Uterus (tissue), 4 donors: ENCODE results near the gene UBN1. TPM values are rescaled to one million over a fixed set of nuclear protein-coding genes. Genes with fewer than 3 reads are reported as not detected.

Experiments used
- DNase-seq, 2 donors: peaks; one replicate each; pipeline ENCODE4 v3.0.0-alpha.2; 2019 to 2020
- H3K27ac ChIP-seq, 2 donors: fragments of 200-600 bp; sonication (generic); 1 replicate in 1 of 2; 2 replicates in 1 of 2; pipeline ENCODE4 v1.5.1; 2016 to 2018
- H3K27me3 ChIP-seq, 2 donors: fragments of 200-600 bp; sonication (generic); one replicate each; pipeline ENCODE4 v1.5.1; 2018 to 2019; ENCODE audit warnings: control low read depth in 1 of 2
- H3K36me3 ChIP-seq, 2 donors: fragments of 200-600 bp; sonication (generic); one replicate each; pipeline ENCODE4 v1.5.1; 2019; ENCODE audit warnings: control low read depth in 1 of 2
- H3K4me1 ChIP-seq, 2 donors: fragments of 200-600 bp; sonication (generic); one replicate each; pipeline ENCODE4 v1.5.1; 2018 to 2019; ENCODE audit warnings: control low read depth in 1 of 2
- H3K4me3 ChIP-seq, 2 donors: fragments of 200-600 bp; sonication (generic); 1 replicate in 1 of 2; 2 replicates in 1 of 2; pipeline ENCODE4 v1.5.1; 2018 to 2019; ENCODE audit warnings: mild to moderate bottlenecking in 1 of 2
- H3K9me3 ChIP-seq, 2 donors: fragments of 200-600 bp; sonication (generic); one replicate each; pipeline ENCODE4 v1.5.1; 2019; ENCODE audit warnings: control low read depth in 1 of 2
- CTCF ChIP-seq, 4 experiments: fragments of 200-600 bp in 2 of 4; fragments of 450-650 bp in 2 of 4; sonication (generic) in 2 of 4; IDR thresholded peaks; one replicate each; pipeline ENCODE4 v1.5.1; 2016 to 2019; ENCODE audit warnings: antibody characterized with exemption in 4 of 4, mild to moderate bottlenecking in 2 of 4, moderate library complexity in 1 of 4
- POLR2A ChIP-seq, 2 donors: fragments of 450-650 bp; IDR thresholded peaks; one replicate each; pipeline ENCODE4 v1.6.1; 2016; ENCODE audit warnings: antibody characterized with exemption in 2 of 2, mild to moderate bottlenecking in 1 of 2, moderate library complexity in 1 of 2
- intact Hi-C: fragments of 100-400 bp; cut with DNase I; formaldehyde crosslinking; loops from one replicate; pipeline ENCODE4 v1.15.1; 2023; ENCODE audit warnings: low total_unique reads
- total RNA-seq, 4 donors: library from RNA; depleted of rRNA in 3 of 4; stranded (reverse); fragments of >200 nt in 3 of 4; gene quantifications; one replicate each; pipeline versions ENCODE4 v1.1.0 to v1.2.4, GENCODE V29; 2014 to 2023
- donor health status: DM: yes; HTN: yes; CAD: no.

The UBN1 gene
- total RNA-seq, 4 donors from 2014 or later: 4.9 to 56.2 (median 33.4) TPM

DNA sequence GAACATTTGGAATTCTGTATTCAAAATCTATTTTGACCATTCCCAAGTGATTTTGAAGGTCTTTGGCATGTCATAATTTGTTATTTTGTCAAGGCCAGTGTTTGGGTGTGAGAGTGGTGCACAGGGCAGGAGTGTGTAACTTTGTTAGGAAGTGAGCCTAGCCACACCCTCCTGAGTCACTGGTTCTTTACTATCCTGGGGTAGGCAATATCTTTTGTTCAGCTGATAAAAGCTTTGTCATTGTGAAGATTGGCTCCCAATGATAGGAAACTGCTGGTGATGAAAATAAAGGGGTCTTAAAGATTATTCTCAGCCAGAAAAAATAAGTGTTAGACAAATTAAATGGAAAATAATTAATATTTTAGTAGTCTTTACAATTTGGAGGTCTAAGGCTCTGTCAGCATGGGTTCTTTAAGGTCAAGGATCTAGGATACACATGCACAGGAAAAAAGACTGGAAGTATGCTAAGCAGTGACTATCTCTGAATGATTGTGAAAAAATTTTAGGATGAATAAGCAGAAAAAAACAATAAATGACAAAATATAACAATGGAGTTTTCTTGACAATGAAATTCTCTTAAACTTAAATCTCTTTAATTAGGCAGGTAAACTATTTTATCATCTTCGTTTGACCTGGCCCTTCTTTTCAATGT, 5.1 kb downstream of the UBN1 start:
- H3K4me1 ChIP-seq: peaks cover 0 to 9% of the 10 kb centered on the region in 2 donors
- no peak overlapping the region for H3K27ac ChIP-seq
- no peaks in the 10 kb centered on the region for H3K36me3 ChIP-seq
- intact Hi-C loops: loop anchor here (10.0 kb wide), 1 partner anchor 102 kb away; the partner anchor contains the start of gene SEC14L5
- TF ChIP-seq POLR2A (IDR thresholded peaks at IDR 0.05) (no peak), CTCF (IDR thresholded peaks at IDR 0.05) (no peak)
- no peaks in the 10 kb centered on the region for H3K9me3 ChIP-seq
- H3K4me3 ChIP-seq: no peak overlapping the region
- no peaks in the 10 kb centered on the region for H3K27me3 ChIP-seq
- no peak for DNase-seq

DNA sequence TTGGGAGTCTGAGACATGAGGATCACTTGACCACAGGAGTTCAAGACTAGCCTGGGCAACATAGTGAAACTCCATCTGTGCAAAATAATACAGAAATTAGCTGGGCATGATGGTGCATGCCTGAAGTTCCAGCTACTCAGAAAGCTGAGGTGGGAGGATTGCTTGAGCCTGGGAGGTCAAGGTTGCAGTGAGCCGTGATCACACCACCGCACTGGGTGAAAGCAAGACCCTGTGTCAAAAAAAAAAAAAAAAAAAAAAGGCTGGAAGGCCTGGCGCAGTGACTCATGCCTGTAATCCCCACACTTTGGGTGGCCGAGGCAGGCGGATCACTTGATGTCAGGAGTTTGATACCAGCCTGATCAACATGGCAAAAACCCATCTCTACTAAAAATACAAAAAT, 8.1 kb downstream of the UBN1 start:
- TF ChIP-seq CTCF (IDR thresholded peaks at IDR 0.05) (no peak), POLR2A (IDR thresholded peaks at IDR 0.05) (no peak)
- H3K27me3 ChIP-seq: no peaks in the 10 kb centered on the region
- DNase-seq: no peak
- H3K4me1 ChIP-seq: no peaks in the 10 kb centered on the region
- H3K9me3 ChIP-seq: no peaks in the 10 kb centered on the region
- H3K27ac ChIP-seq: no peak overlapping the region
- H3K4me3 ChIP-seq: no peak overlapping the region
- no peaks in the 10 kb centered on the region for H3K36me3 ChIP-seq
- intact Hi-C loops: loop anchor here (10.0 kb wide), 1 partner anchor 99 kb away; the partner anchor contains the start of gene SEC14L5

DNA sequence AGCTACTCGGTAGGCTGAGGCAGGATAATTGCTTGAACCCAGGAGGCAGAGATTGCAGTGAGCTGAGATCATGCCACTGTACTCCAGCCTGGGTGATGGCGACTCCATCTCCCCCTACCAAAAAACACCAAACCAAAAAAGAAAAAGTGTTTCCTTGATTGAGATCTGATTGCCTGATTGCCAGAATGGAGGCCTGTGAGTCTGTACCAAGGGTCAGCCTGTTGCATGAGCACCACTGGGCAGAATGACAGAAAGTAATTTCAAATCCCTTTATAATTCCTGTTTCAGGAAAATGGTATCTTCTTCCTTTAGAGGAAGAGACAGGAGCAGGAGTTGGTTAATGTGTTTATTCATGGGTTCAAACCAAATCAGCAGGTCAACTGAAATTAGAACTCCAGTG, 8.5 kb downstream of the UBN1 start:
- no peak for TF ChIP-seq POLR2A (IDR thresholded peaks at IDR 0.05)
- no peak for TF ChIP-seq CTCF (IDR thresholded peaks at IDR 0.05)
- no peak for DNase-seq
- Histone ChIP-seq H3K36me3 (no peaks in the 10 kb centered on the region), H3K4me3 (no peak overlapping the region), H3K27me3 (no peaks in the 10 kb centered on the region), H3K9me3 (no peaks in the 10 kb centered on the region), H3K27ac (no peak overlapping the region), H3K4me1 (no peaks in the 10 kb centered on the region)
- intact Hi-C loops: loop anchor here (10.0 kb wide), 1 partner anchor 99 kb away; the partner anchor contains the start of gene SEC14L5

- Histone ChIP-seq H3K27me3 (no peaks in the 10 kb centered on the region), H3K4me3 (no peak overlapping the region), H3K27ac (no peak overlapping the region), H3K4me1 (no peaks in the 10 kb centered on the region), H3K9me3 (no peaks in the 10 kb centered on the region), H3K36me3 (no peaks in the 10 kb centered on the region)
- no peak for DNase-seq
- intact Hi-C loops: loop anchor here (10.0 kb wide), 1 partner anchor 95 kb away; the partner anchor contains the start of gene SEC14L5
- TF ChIP-seq POLR2A (IDR thresholded peaks at IDR 0.05) (no peak), CTCF (IDR thresholded peaks at IDR 0.05) (no peak)
These were observed 12.1 kb downstream of the UBN1 start for GRCh38 chr16:4859190-4859899.

- Histone ChIP-seq H3K27me3 (no peaks in the 10 kb centered on the region), H3K36me3 (no peaks in the 10 kb centered on the region), H3K27ac (no peak overlapping the region), H3K9me3 (no peaks in the 10 kb centered on the region), H3K4me3 (no peak overlapping the region), H3K4me1 (no peaks in the 10 kb centered on the region)
- intact Hi-C loops: loop anchor here (10.0 kb wide), 1 partner anchor 95 kb away; the partner anchor contains the start of gene SEC14L5
- no peak for TF ChIP-seq POLR2A (IDR thresholded peaks at IDR 0.05)
- no peak for TF ChIP-seq CTCF (IDR thresholded peaks at IDR 0.05)
- no peak for DNase-seq
These were observed 12.6 kb downstream of the UBN1 start for GRCh38 chr16:4859900-4860255.
